ENCODE results near the gene MORC2. TPM values are rescaled to one million over a fixed set of nuclear protein-coding genes. Genes with fewer than 3 reads are reported as not detected.

MORC2 gene
- polyA plus RNA-seq, 1 experiment: 9.0 TPM

- no peak for DNase-seq (ENCODE audit: low read depth)
- Histone ChIP-seq H3K4me3 (ENCODE audit: low read depth, low read length) (no peak overlapping the region), H3K36me3 (ENCODE audit: control insufficient read depth, insufficient read depth, low read length) (no peaks in the 10 kb centered on the region), H3K27me3 (ENCODE audit: control insufficient read depth, insufficient read depth, low read length) (no peaks in the 10 kb centered on the region)
- CTCF ChIA-PET: no interaction called here
- TF ChIP-seq CTCF (IDR thresholded peaks at IDR 0.05; ENCODE audit: insufficient read depth, low read depth, low read length): no peak
- POLR2A ChIA-PET: no interaction called here
These were observed 27.9 kb upstream of the MORC2 start for GRCh38 chr22:30996462-30996861.

- DNase-seq (ENCODE audit: low read depth): no peak
- Histone ChIP-seq H3K36me3 (ENCODE audit: control insufficient read depth, insufficient read depth, low read length) (no peaks in the 10 kb centered on the region), H3K4me3 (ENCODE audit: low read depth, low read length) (no peak overlapping the region), H3K27me3 (ENCODE audit: control insufficient read depth, insufficient read depth, low read length) (no peaks in the 10 kb centered on the region)
- POLR2A ChIA-PET: no interaction called here
- CTCF ChIA-PET: no interaction called here
- TF ChIP-seq CTCF (IDR thresholded peaks at IDR 0.05; ENCODE audit: insufficient read depth, low read depth, low read length): no peak
These were observed 26.4 kb upstream of the MORC2 start for GRCh38 chr22:30994960-30995359.

- Histone ChIP-seq H3K36me3 (ENCODE audit: control insufficient read depth, insufficient read depth, low read length) (no peaks in the 10 kb centered on the region), H3K4me3 (ENCODE audit: low read depth, low read length) (no peak overlapping the region), H3K27me3 (ENCODE audit: control insufficient read depth, insufficient read depth, low read length) (no peaks in the 10 kb centered on the region)
- POLR2A ChIA-PET: no interaction called here
- no peak for TF ChIP-seq CTCF (IDR thresholded peaks at IDR 0.05; ENCODE audit: insufficient read depth, low read depth, low read length)
- CTCF ChIA-PET: interaction anchor here (1.6 kb wide), 1 partner anchor 90 kb away, joined by 5 read pairs; no protein-coding TSS in a partner anchor
- DNase-seq (ENCODE audit: low read depth): no peak
These were observed 24.0 kb upstream of the MORC2 start for GRCh38 chr22:30992565-30992964.

DNA sequence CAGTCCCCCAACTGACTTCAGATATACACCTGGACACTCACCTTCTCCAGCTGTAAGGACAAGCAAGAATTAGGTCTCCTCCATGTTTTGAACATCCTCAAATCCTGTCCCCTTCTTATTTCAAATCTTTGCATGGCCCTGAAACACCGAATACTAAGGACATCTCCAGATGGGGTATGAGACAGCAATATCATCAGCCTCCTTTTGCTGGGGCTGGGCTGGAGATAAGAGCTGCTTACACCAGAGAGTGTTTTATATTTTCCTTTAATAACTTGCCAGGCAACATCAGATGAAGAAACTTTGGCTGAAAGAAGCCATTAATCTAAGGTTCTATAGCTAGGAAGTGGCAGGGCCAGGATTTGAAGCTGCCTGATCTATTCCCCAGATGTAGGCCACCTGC is 22.1 kb upstream of the MORC2 start:
- POLR2A ChIA-PET: no interaction called here

GRCh38 chr22:30989474-30989873 is 20.9 kb upstream of the MORC2 start:
- ChIA-PET POLR2A (no interaction called here), CTCF (no interaction called here)
- Histone ChIP-seq H3K27me3 (ENCODE audit: control insufficient read depth, insufficient read depth, low read length) (no peaks in the 10 kb centered on the region), H3K36me3 (ENCODE audit: control insufficient read depth, insufficient read depth, low read length) (no peaks in the 10 kb centered on the region), H3K4me3 (ENCODE audit: low read depth, low read length) (no peak overlapping the region)
- TF ChIP-seq CTCF (IDR thresholded peaks at IDR 0.05; ENCODE audit: insufficient read depth, low read depth, low read length): no peak
- no peak for DNase-seq (ENCODE audit: low read depth)

More for the DNA sequence above, 22.1 kb upstream of the MORC2 start:
- CTCF ChIA-PET: no interaction called here
- Histone ChIP-seq H3K36me3 (ENCODE audit: control insufficient read depth, insufficient read depth, low read length) (no peaks in the 10 kb centered on the region), H3K4me3 (ENCODE audit: low read depth, low read length) (no peak overlapping the region), H3K27me3 (ENCODE audit: control insufficient read depth, insufficient read depth, low read length) (no peaks in the 10 kb centered on the region)
- DNase-seq (ENCODE audit: low read depth): no peak
- no peak for TF ChIP-seq CTCF (IDR thresholded peaks at IDR 0.05; ENCODE audit: insufficient read depth, low read depth, low read length)
